OCI-LY3 (cell line): ENCODE measurements around the gene GPR55.

Experiments used
- H2AFZ ChIP-seq: fragments of 200-600, 300-600 bp; shearing (Covaris generic); 2 replicates; pipeline ENCODE4 v1.6.0; 2014; ENCODE audit warnings: antibody characterized with exemption, low read depth, low read length
- H3K27ac ChIP-seq: fragments of 200-600, 300-600 bp; sonication (generic); 2 replicates; pipeline ENCODE4 v1.5.1; 2014; ENCODE audit warnings: mild to moderate bottlenecking, low read length, moderate library complexity, mixed read lengths
- H3K27me3 ChIP-seq: fragments of 200-600, 300-600 bp; sonication (generic); 2 replicates; pipeline ENCODE4 v1.6.1; 2014; ENCODE audit warnings: low read depth, low read length, mixed read lengths
- H3K36me3 ChIP-seq: fragments of 200-600, 300-600 bp; sonication (generic); replicated peaks from 2 replicates; pipeline ENCODE3; 2014; ENCODE audit warnings: low read depth, low read length, mixed read lengths
- H3K4me1 ChIP-seq: fragments of 300-600, 200-600 bp; sonication (generic); 2 replicates; pipeline ENCODE4 v1.6.1; 2014; ENCODE audit warnings: low read length, mixed read lengths
- H3K4me2 ChIP-seq: fragments of 200-600, 300-600 bp; sonication (generic); 2 replicates; pipeline ENCODE4 v1.6.1; 2014; ENCODE audit warnings: low read length, mixed read lengths
- H3K4me3 ChIP-seq: fragments of 300-600, 200-600 bp; sonication (generic); 2 replicates; pipeline ENCODE4 v1.5.1; 2014; ENCODE audit warnings: antibody characterized with exemption, mild to moderate bottlenecking, low read length, moderate library complexity
- H3K79me2 ChIP-seq: fragments of 300-600, 200-600 bp; shearing (Covaris generic); 2 replicates; pipeline ENCODE4 v1.6.1; 2014; ENCODE audit warnings: mild to moderate bottlenecking, low read length, mixed read lengths
- H3K9ac ChIP-seq: fragments of 300-600, 200-600 bp; shearing (Covaris generic); 2 replicates; pipeline ENCODE4 v1.6.0; 2014; ENCODE audit warnings: mild to moderate bottlenecking, low read length, moderate library complexity
- H3K9me3 ChIP-seq: fragments of 200-600, 300-600 bp; shearing (Covaris generic); 2 replicates; pipeline ENCODE4 v1.6.1; 2014; ENCODE audit warnings: low read length, mixed read lengths; ENCODE audit not compliant: insufficient read depth
- H4K20me1 ChIP-seq: fragments of 200-600, 300-600 bp; sonication (generic); 2 replicates; pipeline ENCODE4 v1.6.1; 2016; ENCODE audit warnings: low read length, mixed read lengths; ENCODE audit not compliant: insufficient read depth
- EZH2phosphoT487 ChIP-seq: fragments of 200-600 bp; shearing (Covaris generic); IDR thresholded peaks from 2 replicates; pipeline ENCODE4 v1.6.1; 2018; ENCODE audit warnings: antibody characterized with exemption, mixed run types, low read depth
- TF ChIP-seq, protein P1 (sequence below): fragments of 200-600, 300-600 bp; sonication (generic); IDR thresholded peaks from 2 replicates; pipeline ENCODE4 v1.5.1; 2014; ENCODE audit warnings: antibody characterized with exemption, low read length, low read depth

The GPR55 gene

DNA sequence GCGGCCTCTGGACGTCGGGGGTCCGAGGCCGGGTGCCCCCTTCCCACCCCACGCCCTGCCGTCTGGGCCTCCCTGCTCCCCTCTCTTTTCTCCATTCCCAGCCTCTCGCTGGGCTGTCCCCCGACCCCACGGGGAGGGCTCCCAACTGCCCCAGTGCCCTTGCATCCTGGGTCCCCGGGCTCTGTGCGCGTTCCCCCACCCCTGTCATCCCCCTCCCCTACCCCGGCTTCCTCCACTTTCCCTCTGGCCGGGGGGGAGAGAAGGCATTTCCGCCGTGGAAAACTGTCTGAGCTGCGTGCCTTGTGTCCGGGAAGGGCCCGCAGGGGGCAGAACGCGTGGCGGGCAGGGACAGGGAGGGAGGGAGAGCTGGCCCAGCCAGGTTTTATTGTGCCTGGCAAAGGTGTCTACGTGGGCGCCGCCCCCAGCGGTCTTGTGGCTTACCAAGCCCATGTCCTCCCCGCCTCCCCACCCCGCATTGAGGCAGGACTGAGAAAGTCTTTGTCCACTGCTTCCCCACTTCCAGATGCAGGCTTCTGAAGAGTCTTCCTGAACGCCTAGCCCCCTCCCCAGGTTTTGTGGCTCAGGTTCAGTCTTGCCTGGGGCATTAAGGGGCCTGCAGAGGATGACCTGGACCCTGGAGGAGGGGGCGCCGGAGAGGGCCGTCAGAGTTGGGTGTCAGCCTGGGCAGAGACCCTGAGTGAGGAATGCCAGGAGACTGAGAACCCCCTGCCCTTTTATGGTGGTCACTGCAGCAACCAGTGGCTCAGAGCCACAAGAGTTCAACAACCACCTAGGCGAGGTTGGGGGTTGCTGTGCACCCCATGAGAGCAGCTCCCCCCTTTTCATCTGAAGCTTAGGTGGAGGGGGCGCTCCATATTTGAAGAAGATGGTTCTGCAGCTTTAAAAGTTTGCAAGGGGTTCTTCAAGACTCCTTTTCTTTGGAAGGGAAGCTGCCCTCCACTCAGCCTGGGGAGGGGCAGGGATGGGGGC lies 59.0 kb downstream of the GPR55 start:
- peak overlapping the region; percentile 99 for H3K27ac ChIP-seq

DNA sequence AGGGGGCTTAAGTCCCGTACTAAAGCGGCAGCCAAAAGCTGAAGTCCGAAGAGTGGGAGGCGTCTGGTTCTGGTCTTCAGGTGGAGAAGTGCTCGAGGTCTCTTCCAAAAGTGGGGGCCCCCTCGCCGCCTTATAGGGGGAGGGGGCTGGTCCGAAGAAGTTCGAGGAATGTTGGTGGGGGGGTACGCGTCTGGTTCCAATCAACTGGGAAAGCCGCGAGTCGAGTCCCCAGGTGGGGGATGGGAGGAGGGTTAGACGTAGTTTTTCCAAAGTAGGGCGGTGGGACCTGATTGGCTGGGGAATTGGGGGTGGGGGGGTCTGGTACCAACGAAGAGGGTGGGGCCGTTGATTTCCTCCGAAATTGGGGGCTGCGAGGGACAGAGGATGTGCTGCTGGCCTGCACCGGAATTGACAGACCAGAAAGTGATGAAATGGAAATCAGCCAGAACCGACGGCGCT lies 59.7 kb downstream of the GPR55 start:
- no peak overlapping the region for H2AFZ ChIP-seq

More for the DNA sequence above, 59.0 kb downstream of the GPR55 start:
- H3K4me2 ChIP-seq, result peak overlapping the region; percentile 96
- H2AFZ ChIP-seq, result no peak overlapping the region
- no peaks in the 10 kb centered on the region for H3K27me3 ChIP-seq
- H3K9me3 ChIP-seq, result no peaks in the 10 kb centered on the region
- peaks cover 75% of the 10 kb centered on the region for H3K79me2 ChIP-seq
- H3K9ac ChIP-seq, result peak overlapping the region; percentile 100
- H3K4me1 ChIP-seq, result peaks cover 80% of the 10 kb centered on the region
- H3K4me3 ChIP-seq, result peak overlapping the region; percentile 100
- H4K20me1 ChIP-seq, result peaks cover 12% of the 10 kb centered on the region; the same call in 1 of the 2 replicates
- no peak for TF ChIP-seq EZH2phosphoT487
- TF ChIP-seq, protein P1, sequence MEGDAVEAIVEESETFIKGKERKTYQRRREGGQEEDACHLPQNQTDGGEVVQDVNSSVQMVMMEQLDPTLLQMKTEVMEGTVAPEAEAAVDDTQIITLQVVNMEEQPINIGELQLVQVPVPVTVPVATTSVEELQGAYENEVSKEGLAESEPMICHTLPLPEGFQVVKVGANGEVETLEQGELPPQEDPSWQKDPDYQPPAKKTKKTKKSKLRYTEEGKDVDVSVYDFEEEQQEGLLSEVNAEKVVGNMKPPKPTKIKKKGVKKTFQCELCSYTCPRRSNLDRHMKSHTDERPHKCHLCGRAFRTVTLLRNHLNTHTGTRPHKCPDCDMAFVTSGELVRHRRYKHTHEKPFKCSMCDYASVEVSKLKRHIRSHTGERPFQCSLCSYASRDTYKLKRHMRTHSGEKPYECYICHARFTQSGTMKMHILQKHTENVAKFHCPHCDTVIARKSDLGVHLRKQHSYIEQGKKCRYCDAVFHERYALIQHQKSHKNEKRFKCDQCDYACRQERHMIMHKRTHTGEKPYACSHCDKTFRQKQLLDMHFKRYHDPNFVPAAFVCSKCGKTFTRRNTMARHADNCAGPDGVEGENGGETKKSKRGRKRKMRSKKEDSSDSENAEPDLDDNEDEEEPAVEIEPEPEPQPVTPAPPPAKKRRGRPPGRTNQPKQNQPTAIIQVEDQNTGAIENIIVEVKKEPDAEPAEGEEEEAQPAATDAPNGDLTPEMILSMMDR, result no peak
- peaks cover 33% of the 10 kb centered on the region for H3K36me3 ChIP-seq

DNA sequence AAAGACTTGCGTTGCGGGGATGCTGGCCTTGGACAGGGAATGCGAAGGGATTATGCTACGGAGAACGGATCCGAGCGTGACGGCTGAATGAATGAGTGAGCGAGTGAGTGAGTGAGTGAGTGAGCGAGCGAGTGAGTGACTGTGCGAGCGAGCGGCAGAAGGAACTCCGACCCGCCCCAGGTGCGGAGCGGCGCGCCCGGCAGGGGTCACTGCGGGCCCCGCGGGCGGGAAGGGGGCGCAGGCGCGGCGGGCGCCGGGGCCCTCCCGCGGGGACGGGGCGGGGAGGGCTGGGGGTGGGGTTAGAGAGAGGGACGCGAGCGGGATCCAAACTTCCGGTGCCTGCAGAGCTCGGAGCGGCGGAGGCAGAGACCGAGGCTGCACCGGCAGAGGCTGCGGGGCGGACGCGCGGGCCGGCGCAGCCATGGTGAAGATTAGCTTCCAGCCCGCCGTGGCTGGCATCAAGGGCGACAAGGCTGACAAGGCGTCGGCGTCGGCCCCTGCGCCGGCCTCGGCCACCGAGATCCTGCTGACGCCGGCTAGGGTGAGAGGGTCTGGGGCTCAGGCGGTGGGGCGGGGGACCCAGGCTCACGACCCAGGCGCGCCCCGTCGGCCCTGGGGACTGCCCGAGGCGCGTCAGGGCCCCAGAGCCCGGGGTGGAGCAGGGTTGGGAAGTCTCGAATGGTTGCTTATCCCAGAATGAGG lies 60.3 kb downstream of the GPR55 start, which contains the start of gene ITM2C:
Gene ITM2C, plus strand, starts transcription at position 338 of the 702 bp plus-strand sequence. Its CDS starts 84 bp downstream, at position 422.
- peak within 1 kb of the TSS; percentile 95 for H2AFZ ChIP-seq

More for the DNA sequence above, 59.7 kb downstream of the GPR55 start:
- Histone ChIP-seq H3K27ac (peak overlapping the region; percentile 99), H3K79me2 (peaks cover 68% of the 10 kb centered on the region), H4K20me1 (peaks cover 12% of the 10 kb centered on the region; the same call in 1 of the 2 replicates), H3K4me2 (peak overlapping the region; percentile 96), H3K27me3 (no peaks in the 10 kb centered on the region), H3K4me1 (peaks cover 73% of the 10 kb centered on the region), H3K4me3 (peak overlapping the region; percentile 100), H3K9me3 (no peaks in the 10 kb centered on the region), H3K9ac (peak overlapping the region; percentile 100), H3K36me3 (peaks cover 32% of the 10 kb centered on the region)
- TF ChIP-seq, protein P1, result no peak
- no peak for TF ChIP-seq EZH2phosphoT487

More for the DNA sequence above, 60.3 kb downstream of the GPR55 start, which contains the start of gene ITM2C:
- Histone ChIP-seq H3K9me3 (no peaks in the 10 kb centered on the region), H4K20me1 (peaks cover 12% of the 10 kb centered on the region; the same call in 1 of the 2 replicates), H3K4me2 (peak within 1 kb of the TSS; percentile 99), H3K4me3 (peak within 1 kb of the TSS; percentile 100), H3K27ac (peak within 1 kb of the TSS; percentile 99), H3K4me1 (peaks cover 67% of the 10 kb centered on the region), H3K79me2 (peaks cover 62% of the 10 kb centered on the region), H3K9ac (peak within 1 kb of the TSS; percentile 100), H3K36me3 (peaks cover 28% of the 10 kb centered on the region), H3K27me3 (no peaks in the 10 kb centered on the region)
- TF ChIP-seq, protein P1, result peak; percentile 30
- no peak for TF ChIP-seq EZH2phosphoT487
